ENCODE results near the gene CCSER2.

The CCSER2 gene

DNA sequence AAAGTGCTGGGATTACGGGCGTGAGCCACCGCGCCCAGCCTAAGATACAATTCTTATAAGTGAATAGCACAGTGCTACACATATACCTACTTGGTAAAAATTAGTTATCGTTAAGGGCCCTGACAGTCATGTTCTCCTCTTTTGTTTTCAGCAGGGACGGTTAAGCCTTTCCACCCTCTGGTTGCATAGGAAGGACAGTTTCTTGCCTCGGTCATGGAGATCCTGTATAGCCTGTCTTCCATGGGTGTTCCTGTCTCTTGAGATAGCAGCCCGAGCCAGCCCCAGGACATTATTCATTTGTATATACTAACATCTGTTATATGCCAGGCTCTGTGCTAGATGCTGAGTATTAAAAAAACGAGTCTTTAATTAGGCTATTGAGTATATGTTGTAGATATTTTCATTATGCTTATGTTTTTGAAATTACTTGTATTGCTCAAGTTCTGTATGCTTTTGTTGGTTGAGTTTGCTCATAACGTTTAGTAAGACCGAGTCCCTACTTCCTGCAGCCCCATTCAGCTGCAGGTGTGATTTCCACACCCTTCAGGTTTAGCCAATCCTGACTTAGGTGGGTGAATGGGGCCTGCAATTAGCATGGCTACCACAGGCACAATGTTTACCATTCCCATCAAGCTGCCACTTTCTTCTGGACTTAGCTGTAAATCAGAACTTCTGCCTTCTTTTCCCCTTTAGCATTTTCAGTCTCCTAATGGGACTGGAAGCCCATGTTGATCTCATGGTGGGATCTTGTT, 24.8 kb downstream of the CCSER2 start:
- Mint-ChIP-seq H3K9me3 (no peaks in the 10 kb centered on the region), H3K4me3 (no peak overlapping the region)

GRCh38 chr10:84354623-84355022, 26.2 kb downstream of the CCSER2 start:
- Mint-ChIP-seq H3K4me1 (peaks cover 89% of the 10 kb centered on the region), H3K27ac (peak overlapping the region; percentile 84)

More for the DNA sequence above, 24.8 kb downstream of the CCSER2 start:
- Mint-ChIP-seq H3K4me1 (peaks cover 87% of the 10 kb centered on the region), H3K27ac (no peak overlapping the region), H3K36me3 (peaks cover 7% of the 10 kb centered on the region), H3K27me3 (no peaks in the 10 kb centered on the region)

DNA sequence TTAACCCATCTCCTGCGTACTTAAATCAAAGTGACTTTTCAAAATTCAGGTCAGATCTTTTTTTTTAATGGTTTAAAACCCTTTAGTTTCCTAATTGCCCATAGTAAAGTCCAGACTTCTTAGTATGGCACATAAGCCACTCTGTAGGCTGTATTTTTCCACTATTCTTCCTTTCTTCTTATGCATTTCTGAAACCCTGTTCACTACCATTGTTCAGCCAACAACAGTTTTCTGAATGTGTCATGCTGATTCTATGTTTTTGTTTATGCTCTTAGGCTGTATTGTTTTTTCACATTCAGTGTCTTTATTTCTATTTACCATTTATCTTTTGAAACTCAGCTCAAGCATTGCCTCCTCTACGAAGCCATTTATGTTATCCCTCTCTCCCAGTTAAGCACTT, 26.7 kb downstream of the CCSER2 start:
- H3K36me3 Mint-ChIP-seq, result peaks cover 2% of the 10 kb centered on the region
- peak overlapping the region; percentile 84 for H3K27ac Mint-ChIP-seq
- peaks cover 90% of the 10 kb centered on the region for H3K4me1 Mint-ChIP-seq
- H3K27me3 Mint-ChIP-seq, result no peaks in the 10 kb centered on the region
- H3K9me3 Mint-ChIP-seq, result no peaks in the 10 kb centered on the region
- peak overlapping the region; percentile 2 for H3K4me3 Mint-ChIP-seq

More at GRCh38 chr10:84354623-84355022, 26.2 kb downstream of the CCSER2 start:
- Mint-ChIP-seq H3K27me3 (no peaks in the 10 kb centered on the region), H3K9me3 (no peaks in the 10 kb centered on the region), H3K4me3 (no peak overlapping the region), H3K36me3 (peaks cover 3% of the 10 kb centered on the region)

DNA sequence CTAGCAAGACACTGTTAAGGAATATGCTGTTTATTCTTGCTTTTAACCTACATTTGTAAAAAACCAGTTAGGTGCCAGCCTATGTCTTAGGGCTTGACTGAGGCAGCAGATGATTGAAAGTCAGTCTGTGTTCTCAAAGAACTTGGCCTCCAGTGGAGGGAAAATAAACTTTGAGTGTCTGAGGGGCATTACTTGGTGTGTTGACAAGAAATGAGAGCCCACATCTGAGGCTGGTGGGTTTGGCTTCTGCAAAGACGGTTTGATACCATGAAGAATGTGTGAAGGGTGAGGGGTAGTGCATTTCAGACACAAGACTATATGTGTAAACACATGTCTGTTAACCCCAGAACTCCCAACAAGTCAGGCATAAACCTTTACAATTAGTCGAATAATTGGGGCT, 28.5 kb downstream of the CCSER2 start:
- Mint-ChIP-seq H3K4me1 (peaks cover 95% of the 10 kb centered on the region), H3K4me3 (no peak overlapping the region), H3K27me3 (no peaks in the 10 kb centered on the region), H3K27ac (no peak overlapping the region), H3K9me3 (no peaks in the 10 kb centered on the region), H3K36me3 (peaks cover 2% of the 10 kb centered on the region)

- Mint-ChIP-seq H3K4me3 (peak overlapping the region; percentile 19), H3K4me1 (peaks cover 93% of the 10 kb centered on the region), H3K27ac (no peak overlapping the region), H3K27me3 (no peaks in the 10 kb centered on the region), H3K36me3 (peaks cover 2% of the 10 kb centered on the region), H3K9me3 (no peaks in the 10 kb centered on the region)
These were observed 30.4 kb downstream of the CCSER2 start for GRCh38 chr10:84358743-84359142.

GRCh38 chr10:84360637-84361365, 32.4 kb downstream of the CCSER2 start:
- no peaks in the 10 kb centered on the region for H3K36me3 Mint-ChIP-seq
- H3K4me1 Mint-ChIP-seq, result peaks cover 82% of the 10 kb centered on the region
- no peak overlapping the region for H3K4me3 Mint-ChIP-seq
- H3K27ac Mint-ChIP-seq, result peak overlapping the region; percentile 78
- H3K27me3 Mint-ChIP-seq, result no peaks in the 10 kb centered on the region
- H3K9me3 Mint-ChIP-seq, result no peaks in the 10 kb centered on the region

GRCh38 chr10:84365335-84365881, 37.0 kb downstream of the CCSER2 start:
- Mint-ChIP-seq H3K4me3 (no peak overlapping the region), H3K9me3 (peaks cover 3% of the 10 kb centered on the region), H3K4me1 (peaks cover 71% of the 10 kb centered on the region), H3K36me3 (peaks cover 2% of the 10 kb centered on the region), H3K27ac (no peak overlapping the region), H3K27me3 (no peaks in the 10 kb centered on the region)

GRCh38 chr10:84366041-84366440, 37.7 kb downstream of the CCSER2 start:
- Mint-ChIP-seq H3K27me3 (no peaks in the 10 kb centered on the region), H3K27ac (peak overlapping the region; percentile 53), H3K9me3 (peaks cover 3% of the 10 kb centered on the region), H3K4me3 (no peak overlapping the region), H3K36me3 (peaks cover 2% of the 10 kb centered on the region), H3K4me1 (peaks cover 64% of the 10 kb centered on the region)

GRCh38 chr10:84367256-84367655, 38.9 kb downstream of the CCSER2 start:
- Mint-ChIP-seq H3K4me1 (peaks cover 59% of the 10 kb centered on the region), H3K36me3 (peaks cover 2% of the 10 kb centered on the region), H3K4me3 (no peak overlapping the region), H3K27me3 (no peaks in the 10 kb centered on the region), H3K9me3 (peaks cover 3% of the 10 kb centered on the region), H3K27ac (peak overlapping the region; percentile 78)

DNA sequence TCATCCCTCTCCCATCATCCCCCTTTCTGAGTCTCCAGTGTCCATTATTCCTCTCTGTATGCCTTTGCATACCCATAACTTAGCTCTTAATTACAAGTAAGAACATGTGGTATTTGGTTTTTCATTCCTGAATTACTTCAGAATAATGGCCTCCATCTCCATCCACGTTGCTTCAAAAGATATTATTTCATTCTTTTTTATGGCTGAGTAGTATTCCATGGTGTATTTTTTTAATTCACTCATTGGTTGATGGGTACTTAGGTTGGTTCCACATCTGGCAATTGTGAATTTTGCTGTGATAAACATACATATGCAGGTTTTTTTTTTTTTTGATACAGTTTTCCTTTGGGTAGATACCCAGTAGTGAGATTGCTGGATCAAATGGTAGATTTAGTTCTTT, 40.4 kb downstream of the CCSER2 start:
- H3K27me3 Mint-ChIP-seq, result no peaks in the 10 kb centered on the region
- H3K4me1 Mint-ChIP-seq, result peaks cover 52% of the 10 kb centered on the region
- peak overlapping the region; percentile 60 for H3K27ac Mint-ChIP-seq
- H3K36me3 Mint-ChIP-seq, result peaks cover 2% of the 10 kb centered on the region
- peaks cover 3% of the 10 kb centered on the region for H3K9me3 Mint-ChIP-seq
- H3K4me3 Mint-ChIP-seq, result no peak overlapping the region

- no peak overlapping the region for H3K4me3 Mint-ChIP-seq
- H3K36me3 Mint-ChIP-seq, result peaks cover 2% of the 10 kb centered on the region
- no peaks in the 10 kb centered on the region for H3K27me3 Mint-ChIP-seq
- peaks cover 3% of the 10 kb centered on the region for H3K9me3 Mint-ChIP-seq
- H3K27ac Mint-ChIP-seq, result peak overlapping the region; percentile 60
- H3K4me1 Mint-ChIP-seq, result peaks cover 54% of the 10 kb centered on the region
These were observed 41.9 kb downstream of the CCSER2 start for GRCh38 chr10:84370283-84370682.

DNA sequence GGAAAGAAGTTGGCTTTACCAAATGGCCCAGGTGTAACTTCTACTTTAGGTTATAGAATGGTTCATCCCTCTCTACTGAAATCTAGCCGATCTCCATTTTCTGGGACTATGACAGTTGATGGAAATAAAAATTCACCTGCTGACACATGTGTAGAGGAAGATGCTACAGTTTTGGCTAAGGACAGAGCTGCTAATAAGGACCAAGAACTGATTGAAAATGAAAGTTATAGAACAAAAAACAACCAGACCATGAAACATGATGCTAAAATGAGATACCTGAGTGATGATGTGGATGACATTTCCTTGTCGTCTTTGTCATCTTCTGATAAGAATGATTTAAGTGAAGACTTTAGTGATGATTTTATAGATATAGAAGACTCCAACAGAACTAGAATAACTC, 43.6 kb downstream of the CCSER2 start:
- Mint-ChIP-seq H3K4me3 (no peak overlapping the region), H3K36me3 (peaks cover 3% of the 10 kb centered on the region)

GRCh38 chr10:84373000-84373399, 44.6 kb downstream of the CCSER2 start:
- H3K27me3 Mint-ChIP-seq, result no peaks in the 10 kb centered on the region
- no peak overlapping the region for H3K4me3 Mint-ChIP-seq
- peaks cover 3% of the 10 kb centered on the region for H3K9me3 Mint-ChIP-seq
- H3K36me3 Mint-ChIP-seq, result peaks cover 1% of the 10 kb centered on the region
- no peak overlapping the region for H3K27ac Mint-ChIP-seq
- peaks cover 52% of the 10 kb centered on the region for H3K4me1 Mint-ChIP-seq

More for the DNA sequence above, 43.6 kb downstream of the CCSER2 start:
- H3K9me3 Mint-ChIP-seq, result peaks cover 3% of the 10 kb centered on the region
- no peaks in the 10 kb centered on the region for H3K27me3 Mint-ChIP-seq
- peaks cover 53% of the 10 kb centered on the region for H3K4me1 Mint-ChIP-seq
- H3K27ac Mint-ChIP-seq, result peak overlapping the region; percentile 53

GRCh38 chr10:84374455-84374854, 46.1 kb downstream of the CCSER2 start:
- Mint-ChIP-seq H3K9me3 (no peaks in the 10 kb centered on the region), H3K27me3 (no peaks in the 10 kb centered on the region), H3K4me3 (no peak overlapping the region), H3K27ac (no peak overlapping the region), H3K36me3 (peaks cover 1% of the 10 kb centered on the region), H3K4me1 (peaks cover 54% of the 10 kb centered on the region)

DNA sequence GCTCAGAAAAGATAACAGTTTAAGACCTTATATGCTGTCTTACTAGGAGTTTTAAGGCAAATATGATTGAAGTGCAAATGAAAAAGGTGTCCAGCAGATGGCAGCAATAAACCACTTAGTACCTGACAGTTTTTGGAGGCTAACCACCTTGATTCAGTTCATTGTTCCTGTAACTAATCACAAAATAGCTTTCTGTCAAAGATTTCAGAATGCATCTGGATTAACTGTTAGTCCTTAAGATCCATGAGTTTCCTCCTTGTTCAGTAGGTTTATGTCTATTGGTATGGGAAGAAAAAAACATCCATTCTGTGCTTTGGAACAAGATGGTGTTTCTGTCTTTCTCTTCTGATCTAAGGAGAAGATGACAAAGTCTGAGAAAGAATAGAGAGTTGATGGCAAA, 46.6 kb downstream of the CCSER2 start:
- H3K36me3 Mint-ChIP-seq, result peaks cover 1% of the 10 kb centered on the region
- no peak overlapping the region for H3K27ac Mint-ChIP-seq
- H3K4me1 Mint-ChIP-seq, result peaks cover 50% of the 10 kb centered on the region

GRCh38 chr10:84375881-84376280, 47.5 kb downstream of the CCSER2 start:
- peaks cover 53% of the 10 kb centered on the region for H3K4me1 Mint-ChIP-seq
- peak overlapping the region; percentile 23 for H3K27ac Mint-ChIP-seq
- no peaks in the 10 kb centered on the region for H3K9me3 Mint-ChIP-seq
- no peak overlapping the region for H3K4me3 Mint-ChIP-seq
- no peaks in the 10 kb centered on the region for H3K27me3 Mint-ChIP-seq
- peaks cover 6% of the 10 kb centered on the region for H3K36me3 Mint-ChIP-seq

More for the DNA sequence above, 46.6 kb downstream of the CCSER2 start:
- H3K27me3 Mint-ChIP-seq, result no peaks in the 10 kb centered on the region
- H3K9me3 Mint-ChIP-seq, result no peaks in the 10 kb centered on the region
- H3K4me3 Mint-ChIP-seq, result no peak overlapping the region

Measured in activated naive CD4-positive, alpha-beta T cell treated with anti-CD3 and anti-CD28 coated beads, Interleukin-2, amount 50 U/mL, for 24 hours (primary cell).